ENCODE data around the gene PSMD14.
"Not testable (repeated sequence)": the region's sequence is repeated elsewhere in the genome, so short reads cannot be mapped to it uniquely, and the experiment has no call there.

PSMD14 gene

GRCh38 chr2:161327582-161327981 lies 19.4 kb downstream of the PSMD14 start:
- in situ Hi-C loops (cut with HindIII; ENCODE audit: low pct_ligation_motif_present, low pct_unique_long_range_greater_than_20kb, low sequenced_read_pairs) = no loop called here
- DNase-seq = no peak

GRCh38 chr2:161332371-161332967 lies 24.2 kb downstream of the PSMD14 start:
- DNase-seq = no peak
- in situ Hi-C loops (cut with HindIII; ENCODE audit: low pct_ligation_motif_present, low pct_unique_long_range_greater_than_20kb, low sequenced_read_pairs) = no loop called here

DNA sequence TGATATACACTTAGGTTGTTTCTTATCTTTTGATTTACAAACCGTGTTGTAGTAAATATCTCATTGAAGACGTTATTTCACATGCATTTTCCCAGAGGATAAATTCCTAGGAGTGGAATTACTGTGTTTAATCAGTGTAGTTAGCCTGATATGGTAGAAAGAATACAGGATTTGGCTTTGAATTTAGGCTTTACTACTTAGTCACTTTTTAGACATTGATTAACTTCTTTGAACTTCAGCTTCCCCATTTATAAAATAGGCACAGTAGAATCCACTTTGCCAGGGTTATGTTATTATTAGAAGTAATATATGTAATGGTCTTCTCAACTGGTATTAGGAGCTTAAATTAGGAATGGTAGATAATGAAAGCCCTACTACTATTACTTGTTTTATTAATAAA lies 27.4 kb downstream of the PSMD14 start:
- in situ Hi-C loops (cut with HindIII; ENCODE audit: low pct_ligation_motif_present, low pct_unique_long_range_greater_than_20kb, low sequenced_read_pairs) = no loop called here
- DNase-seq = peak; percentile 12

GRCh38 chr2:161337247-161337646 lies 29.0 kb downstream of the PSMD14 start:
- in situ Hi-C loops (cut with HindIII; ENCODE audit: low pct_ligation_motif_present, low pct_unique_long_range_greater_than_20kb, low sequenced_read_pairs) = no loop called here
- DNase-seq = no peak

DNA sequence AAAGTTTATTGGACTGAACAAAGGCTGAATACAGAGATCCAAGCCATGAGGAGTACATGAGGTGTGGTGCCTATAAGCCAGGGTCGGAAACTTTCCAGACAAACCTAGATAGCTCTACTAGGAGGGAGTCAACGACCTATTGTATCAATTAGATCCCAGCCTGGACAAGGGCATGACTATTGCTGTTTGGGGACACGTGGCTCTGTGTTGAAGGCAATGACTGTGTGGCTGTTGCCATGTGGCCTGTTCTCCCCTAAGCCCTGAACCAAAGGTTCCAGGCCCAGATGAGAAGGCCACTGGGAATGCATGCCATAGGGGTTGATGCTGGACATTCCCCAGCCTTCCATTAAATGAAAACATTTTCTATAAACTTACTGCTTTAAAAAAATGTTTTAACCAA lies 31.3 kb downstream of the PSMD14 start:
- in situ Hi-C loops (cut with HindIII; ENCODE audit: low pct_ligation_motif_present, low pct_unique_long_range_greater_than_20kb, low sequenced_read_pairs); DNase-seq: not testable (repeated sequence)

GRCh38 chr2:161340930-161341413 lies 32.7 kb downstream of the PSMD14 start:
- in situ Hi-C loops (cut with HindIII; ENCODE audit: low pct_ligation_motif_present, low pct_unique_long_range_greater_than_20kb, low sequenced_read_pairs); DNase-seq: not testable (repeated sequence)

DNA sequence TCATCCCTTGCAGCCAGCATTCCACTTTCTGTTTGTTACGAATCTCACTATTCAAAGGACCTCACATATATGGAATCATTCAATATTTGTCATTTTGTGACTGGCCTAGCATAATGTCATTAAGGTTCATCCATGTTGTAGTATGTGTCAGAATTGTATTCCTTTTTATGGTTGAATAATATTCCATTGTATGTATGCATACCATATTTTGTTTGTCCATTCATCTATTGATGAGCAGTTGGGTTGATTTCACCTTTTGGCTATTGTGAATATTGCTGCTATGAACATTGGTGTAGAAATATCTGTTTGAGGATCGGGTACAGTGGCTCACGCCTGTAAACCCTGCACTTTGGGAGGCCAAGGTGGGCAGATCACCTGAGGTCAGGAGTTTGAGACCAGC lies 35.0 kb downstream of the PSMD14 start:
- no peak for DNase-seq
- in situ Hi-C loops (cut with HindIII; ENCODE audit: low pct_ligation_motif_present, low pct_unique_long_range_greater_than_20kb, low sequenced_read_pairs) = no loop called here

DNA sequence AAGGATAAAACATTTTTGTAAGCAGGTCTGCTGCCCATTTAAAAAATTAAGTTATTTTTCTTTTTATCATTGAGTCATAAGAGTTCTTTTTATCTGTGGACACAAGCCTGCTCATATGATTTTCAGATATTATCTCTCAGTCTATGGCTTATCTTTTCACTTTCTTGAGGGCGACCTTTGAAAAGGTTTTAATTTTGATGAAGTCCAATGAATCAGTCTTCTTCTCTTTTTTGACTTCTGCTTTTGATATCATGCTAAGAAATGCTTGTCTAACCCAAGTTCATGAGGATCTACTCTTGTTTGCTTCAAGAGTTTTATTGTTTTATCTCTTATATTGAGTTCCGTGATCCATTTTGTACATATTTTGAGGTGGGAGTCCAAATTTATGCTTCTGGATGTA lies 36.5 kb downstream of the PSMD14 start:
- in situ Hi-C loops (cut with HindIII; ENCODE audit: low pct_ligation_motif_present, low pct_unique_long_range_greater_than_20kb, low sequenced_read_pairs) = no loop called here
- DNase-seq = no peak

- no peak for DNase-seq
- in situ Hi-C loops (cut with HindIII; ENCODE audit: low pct_ligation_motif_present, low pct_unique_long_range_greater_than_20kb, low sequenced_read_pairs) = no loop called here
Measured at GRCh38 chr2:161351678-161352077, 43.5 kb downstream of the PSMD14 start.

GRCh38 chr2:161352719-161353118 lies 44.5 kb downstream of the PSMD14 start:
- in situ Hi-C loops (cut with HindIII; ENCODE audit: low pct_ligation_motif_present, low pct_unique_long_range_greater_than_20kb, low sequenced_read_pairs) = no loop called here
- no peak for DNase-seq

- in situ Hi-C loops (cut with HindIII; ENCODE audit: low pct_ligation_motif_present, low pct_unique_long_range_greater_than_20kb, low sequenced_read_pairs) = no loop called here
Measured at GRCh38 chr2:161353543-161353942, 45.3 kb downstream of the PSMD14 start.

DNA sequence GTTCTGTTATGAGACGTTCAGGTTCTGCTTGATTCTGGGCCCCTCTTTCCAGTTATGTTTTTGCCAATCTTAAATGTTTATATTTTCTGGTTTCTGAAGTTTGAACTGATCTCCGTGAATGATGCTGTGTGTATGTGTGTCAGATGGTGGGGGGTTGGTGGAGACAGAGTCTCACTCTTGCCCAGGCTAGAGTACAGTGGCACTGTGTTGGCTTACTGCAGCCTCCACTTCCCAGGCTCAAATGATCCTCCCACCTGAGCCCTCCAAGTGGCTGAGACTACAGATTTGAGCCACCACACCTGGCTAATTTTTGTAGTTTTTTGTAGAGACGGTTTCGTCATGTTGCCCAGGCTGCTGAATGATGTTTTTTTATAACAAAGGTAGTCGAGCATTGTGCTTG lies 45.9 kb downstream of the PSMD14 start:
- no peak for DNase-seq
- in situ Hi-C loops (cut with HindIII; ENCODE audit: low pct_ligation_motif_present, low pct_unique_long_range_greater_than_20kb, low sequenced_read_pairs) = no loop called here

More at GRCh38 chr2:161353543-161353942, 45.3 kb downstream of the PSMD14 start:
- DNase-seq = no peak

DNA sequence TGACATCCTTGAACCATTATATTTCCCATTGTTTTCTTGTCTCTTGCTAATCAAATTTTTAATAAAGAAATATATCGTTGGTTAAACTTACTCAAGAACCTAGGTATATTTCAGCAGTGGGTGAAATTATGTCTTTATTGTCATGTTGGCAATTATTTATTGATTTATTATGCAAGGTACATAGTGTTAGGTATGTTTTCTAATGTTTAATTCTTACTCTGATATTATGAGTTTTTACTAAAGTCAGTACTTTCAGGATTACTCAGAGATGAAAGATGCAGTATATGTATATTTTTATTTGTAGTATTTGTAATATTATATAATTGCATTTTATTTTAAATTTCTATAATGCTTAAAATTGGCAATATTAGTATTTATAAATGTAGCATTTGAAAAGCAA lies 46.9 kb downstream of the PSMD14 start:
- DNase-seq = no peak
- in situ Hi-C loops (cut with HindIII; ENCODE audit: low pct_ligation_motif_present, low pct_unique_long_range_greater_than_20kb, low sequenced_read_pairs) = no loop called here

DNA sequence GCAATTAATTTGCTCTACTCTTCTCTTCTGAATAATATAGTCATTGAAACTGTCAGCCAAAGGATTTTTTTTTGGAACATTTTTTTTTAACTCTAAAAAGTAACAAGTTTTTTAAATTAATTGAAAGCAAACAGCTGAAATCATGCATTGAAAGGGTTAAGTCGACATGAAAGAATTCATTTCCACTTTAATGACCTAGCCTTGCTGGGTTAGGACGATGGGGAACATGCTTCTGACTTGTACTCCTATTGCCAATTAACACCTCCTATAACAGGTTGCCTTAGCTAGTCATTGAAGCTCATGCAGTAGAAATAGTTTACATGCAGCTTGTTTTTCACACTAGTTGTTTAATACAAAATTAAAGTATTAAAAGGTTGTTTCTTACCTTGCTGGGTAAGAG lies 47.8 kb downstream of the PSMD14 start:
- DNase-seq = no peak
- in situ Hi-C loops (cut with HindIII; ENCODE audit: low pct_ligation_motif_present, low pct_unique_long_range_greater_than_20kb, low sequenced_read_pairs) = no loop called here

DNA sequence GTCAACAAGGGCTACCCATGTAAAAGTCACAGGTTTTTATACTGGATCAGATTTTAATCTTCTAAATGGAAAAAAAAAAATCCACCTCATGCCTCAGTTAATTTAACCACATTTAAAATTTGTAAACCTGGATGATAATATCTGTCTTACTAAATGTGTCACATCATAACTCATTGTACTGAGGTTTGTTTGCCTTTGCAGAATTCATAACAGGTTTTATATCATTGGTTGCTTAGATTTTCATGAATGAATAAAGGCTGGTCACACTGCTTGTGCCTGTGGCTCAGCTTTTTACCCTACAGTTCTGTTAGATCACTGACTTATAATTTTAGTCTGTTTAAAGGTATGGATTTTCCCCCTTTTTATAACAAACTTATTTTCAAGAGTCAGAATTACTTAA lies 48.9 kb downstream of the PSMD14 start:
- DNase-seq = no peak
- in situ Hi-C loops (cut with HindIII; ENCODE audit: low pct_ligation_motif_present, low pct_unique_long_range_greater_than_20kb, low sequenced_read_pairs) = no loop called here

GRCh38 chr2:161358838-161359237 lies 50.6 kb downstream of the PSMD14 start:
- no peak for DNase-seq
- in situ Hi-C loops (cut with HindIII; ENCODE audit: low pct_ligation_motif_present, low pct_unique_long_range_greater_than_20kb, low sequenced_read_pairs) = no loop called here

DNA sequence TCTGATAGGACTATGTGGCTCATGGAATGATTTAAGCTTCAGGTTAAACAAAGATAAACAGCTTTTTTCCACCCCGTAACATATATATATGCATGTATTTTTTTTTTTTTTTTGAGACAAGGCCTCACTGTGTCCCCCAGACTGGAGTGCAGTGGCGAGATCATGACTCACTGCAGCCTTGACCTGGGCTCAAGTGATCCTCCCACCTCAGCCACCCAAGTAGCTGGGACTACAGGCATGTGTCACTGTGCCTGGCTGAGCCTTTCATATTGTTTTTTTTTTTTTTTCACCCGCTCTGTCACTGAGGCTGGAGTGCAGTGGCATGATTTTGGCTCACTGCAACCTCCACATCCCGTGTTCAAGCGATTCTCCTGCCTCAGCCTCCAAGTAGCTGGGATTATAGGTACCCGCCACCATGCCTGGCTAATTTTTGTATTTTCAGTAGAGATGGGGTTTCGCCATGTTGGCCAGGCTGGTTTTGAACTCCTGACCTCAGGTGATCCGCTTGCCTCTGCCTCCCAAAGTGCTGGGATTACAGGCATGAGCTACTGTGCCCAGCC lies 52.0 kb downstream of the PSMD14 start:
- in situ Hi-C loops (cut with HindIII; ENCODE audit: low pct_ligation_motif_present, low pct_unique_long_range_greater_than_20kb, low sequenced_read_pairs); DNase-seq: not testable (repeated sequence)

- DNase-seq = no peak
- in situ Hi-C loops (cut with HindIII; ENCODE audit: low pct_ligation_motif_present, low pct_unique_long_range_greater_than_20kb, low sequenced_read_pairs) = no loop called here
Measured at GRCh38 chr2:161362568-161363166, 54.4 kb downstream of the PSMD14 start.

- in situ Hi-C loops (cut with HindIII; ENCODE audit: low pct_ligation_motif_present, low pct_unique_long_range_greater_than_20kb, low sequenced_read_pairs) = no loop called here
- DNase-seq = no peak
Measured at GRCh38 chr2:161367675-161368074, 59.5 kb downstream of the PSMD14 start.

GRCh38 chr2:161369311-161369710 lies 61.1 kb downstream of the PSMD14 start:
- in situ Hi-C loops (cut with HindIII; ENCODE audit: low pct_ligation_motif_present, low pct_unique_long_range_greater_than_20kb, low sequenced_read_pairs) = no loop called here
- no peak for DNase-seq
